Activated T-cell treated with anti-CD3 and anti-CD28 coated beads, Interleukin-2, amount 50 U/mL, for 4 hours (primary cell): ENCODE data around the gene NCBP3. TPM values are rescaled to one million over a fixed set of nuclear protein-coding genes. Genes with fewer than 3 reads are reported as not detected.

Source experiments
- total RNA-seq, 3 donors: library from RNA; stranded (reverse); gene quantifications; one replicate each; pipeline ENCODE4 v1.2.1, GENCODE V29; 2021

NCBP3 gene
- total RNA-seq, 3 donors from 2014 or later = 33.2 to 39.1 (median 36.4) TPM

Other genes with a start within 250 kb of the NCBP3 start
- 1 to 10 TPM in 2 of 3 donors, under 1 TPM in 1; 0.96 to 1.4 (median 1.2) TPM for gene TRPV1, start 236.8 kb downstream of the NCBP3 start, total RNA-seq
- 10 to 100 TPM in 2 of 3 donors, 1 to 10 TPM in 1; 9.1 to 14.7 (median 10.8) TPM for gene SHPK, start 210.0 kb downstream of the NCBP3 start, total RNA-seq
- gene CTNS, start 209.5 kb downstream of the NCBP3 start, total RNA-seq = 10 to 100 TPM; 19.4 to 34.4 (median 21.5) TPM
- 10 to 100 TPM in 1 of 3 donors, 1 to 10 TPM in 2; 8.9 to 10.6 (median 9.2) TPM for gene TAX1BP3, start 177.7 kb downstream of the NCBP3 start, total RNA-seq
- gene EMC6, start 177.4 kb downstream of the NCBP3 start, total RNA-seq = 10 to 100 TPM; 66.3 to 99.5 (median 98.0) TPM
- 10 to 100 TPM; 29.5 to 53.5 (median 30.8) TPM for gene P2RX5, start 150.1 kb downstream of the NCBP3 start, total RNA-seq
- 10 to 100 TPM in 2 of 3 donors, 1 to 10 TPM in 1; 7.3 to 12.2 (median 11.1) TPM for gene HASPIN, start 122.3 kb downstream of the NCBP3 start, total RNA-seq
- 10 to 100 TPM; 15.0 to 20.6 (median 18.1) TPM for gene ITGAE, start 45.1 kb downstream of the NCBP3 start, total RNA-seq
- gene CAMKK1, start 46.8 kb upstream of the NCBP3 start, total RNA-seq = 1 to 10 TPM; 4.2 to 7.5 (median 7.4) TPM
- under 1 TPM; 0.13 to 0.52 (median 0.21) TPM for gene P2RX1, start 70.2 kb upstream of the NCBP3 start, total RNA-seq
- gene ATP2A3, start 118.2 kb upstream of the NCBP3 start, total RNA-seq = 10 to 100 TPM; 55.8 to 68.8 (median 63.6) TPM